Right ventricle myocardium inferior (tissue), 1 donor: Measurements from ENCODE around the gene ZBTB3. TPM values are rescaled to one million over a fixed set of nuclear protein-coding genes. Genes with fewer than 3 reads are reported as not detected.
A peak's percentile ranks its signal among the peaks of the same experiment; 100 is the strongest.

Source experiments
- ATAC-seq: fragments of 200-7000 bp; cut with Tn5 transposase; one replicate; pipeline ENCODE4 v1.9.1; 2020; ENCODE audit warnings: mild to moderate bottlenecking, moderate library complexity
- DNase-seq: peaks from one replicate; pipeline ENCODE4 v3.0.0; 2021; ENCODE audit errors: missing footprints
- intact Hi-C: fragments of 100-400 bp; cut with DNase I; formaldehyde crosslinking; loops from one replicate; pipeline ENCODE4 v1.11.0; 2022
- long read RNA-seq: library from polyadenylated mRNA; unstranded; transcript quantifications from one replicate; pipeline ENCODE4 v2.0.0, GENCODE V29; 2021
- total RNA-seq: library from RNA; stranded (reverse); fragmentation: NEBNext Ultra II Directional; extraction: Animal tissue kit (Norgen Biotek cat#: 25700); gene quantifications from one replicate; pipeline ENCODE4 v1.2.1, GENCODE V29; 2021
- donor health status: DM: no; HTN: yes; CAD: no; lungs with severe emphysema.

The ZBTB3 gene
- 11.5 TPM for total RNA-seq
- long read RNA-seq, partial matches to known transcripts: 5 of 7 reads
- long read RNA-seq, other reads (novel, unspliced or antisense): 1 of 7 reads

GRCh38 chr11:62753736-62754603 lies at the start of gene ZBTB3:
TSS of gene ZBTB3 (minus strand) at chr11:62754160. CDS start at chr11:62753664, 496 bp downstream.
- DNase-seq: peak; percentile 98
- ATAC-seq: peak; percentile 98
- intact Hi-C loops: loop anchor here (1.0 kb wide), 1 partner anchor 27 kb away; the partner anchor contains the start of gene HNRNPUL2

- ATAC-seq (no peak), DNase-seq (no peak)
- intact Hi-C loops: no loop called here
Measured at GRCh38 chr11:62801071-62801470, 47.1 kb upstream of the ZBTB3 start.

- ATAC-seq: no peak
- intact Hi-C loops: no loop called here
Measured at GRCh38 chr11:62799486-62799885, 45.5 kb upstream of the ZBTB3 start.

GRCh38 chr11:62796281-62796680 lies 42.3 kb upstream of the ZBTB3 start:
- DNase-seq (no peak), ATAC-seq (no peak)
- intact Hi-C loops: no loop called here

More at GRCh38 chr11:62799486-62799885, 45.5 kb upstream of the ZBTB3 start:
- DNase-seq: no peak

- DNase-seq (no peak), ATAC-seq (no peak)
- intact Hi-C loops: no loop called here
Measured at GRCh38 chr11:62794201-62794775, 40.3 kb upstream of the ZBTB3 start.

- intact Hi-C loops: no loop called here
- DNase-seq (peak; percentile 71), ATAC-seq (peak; percentile 32)
Measured at GRCh38 chr11:62792202-62792575, 38.2 kb upstream of the ZBTB3 start.

GRCh38 chr11:62791501-62792201 lies 37.7 kb upstream of the ZBTB3 start, which contains the start of gene TMEM223:
TSS of gene TMEM223 (minus strand) at chr11:62792006. CDS start at chr11:62791994, 12 bp downstream.
- DNase-seq: peak; percentile 95
- peak; percentile 89 for ATAC-seq
- intact Hi-C loops: no loop called here

GRCh38 chr11:62789576-62789975 lies 35.6 kb upstream of the ZBTB3 start:
- DNase-seq (no peak), ATAC-seq (no peak)
- intact Hi-C loops: loop anchor here (5.0 kb wide), 1 partner anchor 43 kb away; the partner anchor contains the start of genes STX5 and TEX54

GRCh38 chr11:62788991-62789390 lies 35.0 kb upstream of the ZBTB3 start:
- DNase-seq: no peak
- intact Hi-C loops: loop anchor here (5.0 kb wide), 1 partner anchor 43 kb away; the partner anchor contains the start of genes STX5 and TEX54
- ATAC-seq: no peak

- DNase-seq: peak; percentile 99
Measured at GRCh38 chr11:62787005-62787759, 33.2 kb upstream of the ZBTB3 start, which contains the start of gene TMEM179B. TSS of gene TMEM179B (plus strand) at chr11:62787402. CDS start at chr11:62787432, 30 bp downstream.

GRCh38 chr11:62786318-62787004 lies 32.5 kb upstream of the ZBTB3 start:
- DNase-seq: peak; percentile 95
- intact Hi-C loops: loop anchor here (1.0 to 5.0 kb wide), 6 partner anchors 15 to 78 kb away; partner anchors contain the start of genes STX5, TAF6L, TEX54 and TTC9C
- peak; percentile 87 for ATAC-seq

More at GRCh38 chr11:62787005-62787759, 33.2 kb upstream of the ZBTB3 start, which contains the start of gene TMEM179B:
- intact Hi-C loops: loop anchor here (2.0 to 5.0 kb wide), 4 partner anchors 45 to 78 kb away; partner anchors contain the start of genes STX5, TEX54 and TTC9C
- peak; percentile 88 for ATAC-seq

GRCh38 chr11:62782753-62783152 lies 28.8 kb upstream of the ZBTB3 start:
- DNase-seq (no peak), ATAC-seq (no peak)
- intact Hi-C loops: no loop called here

GRCh38 chr11:62778441-62778840 lies 24.5 kb upstream of the ZBTB3 start:
- ATAC-seq (no peak), DNase-seq (no peak)
- intact Hi-C loops: no loop called here

- ATAC-seq (no peak), DNase-seq (no peak)
- intact Hi-C loops: no loop called here
Measured at GRCh38 chr11:62777389-62777788, 23.4 kb upstream of the ZBTB3 start.

- intact Hi-C loops: no loop called here
- ATAC-seq: no peak
- no peak for DNase-seq
Measured at GRCh38 chr11:62775646-62776045, 21.7 kb upstream of the ZBTB3 start.

- intact Hi-C loops: no loop called here
- DNase-seq: no peak
- no peak for ATAC-seq
Measured at GRCh38 chr11:62774407-62774806, 20.4 kb upstream of the ZBTB3 start.
